SK-N-SH (cell line): ENCODE results near the gene C4A. TPM values are rescaled to one million over a fixed set of nuclear protein-coding genes. Genes with fewer than 3 reads are reported as not detected.

Source experiments
- CTCF ChIA-PET: fragments of 300-600, 350-600 bp; formaldehyde crosslinking; extraction: SDS; loops from one replicate; lab custom pipeline; 2021; lab: Yijun Ruan, JAX
- POLR2A ChIA-PET: fragments of 350-600 bp; sonication (Branson Sonifier 250); formaldehyde crosslinking; extraction: SDS; loops from one replicate; lab custom pipeline; 2020; ENCODE audit warnings: antibody characterized with exemption, inconsistent platforms; lab: Yijun Ruan, JAX
- DNase-seq: peaks from one replicate; pipeline ENCODE4 v3.0.0; 2012
- H2AFZ ChIP-seq: fragments of 200-600 bp; sonication (generic); 2 replicates; pipeline ENCODE4 v1.8.1; 2016; ENCODE audit warnings: antibody characterized with exemption, mild to moderate bottlenecking, low read depth
- H3F3A ChIP-seq: fragments of 200-600 bp; sonication (generic); replicated peaks from 2 replicates; pipeline ENCODE3; 2016; ENCODE audit warnings: antibody characterized with exemption, mild to moderate bottlenecking; ENCODE audit not compliant: insufficient read depth
- H3K27ac ChIP-seq, 2 experiments: fragments of 200-500 bp in 1 of 2; fragments of 200-600 bp in 1 of 2; sonication (Bioruptor generic) in 1 of 2; sonication (generic), shearing (Covaris generic) in 1 of 2; 2 replicates each; pipeline versions ENCODE4 v1.5.1 to v1.6.1; 2014 to 2016; ENCODE audit warnings: low read depth in 2 of 2, inconsistent platforms in 1 of 2, low read length in 1 of 2, mild to moderate bottlenecking in 1 of 2, mixed read lengths in 1 of 2
- H3K27me3 ChIP-seq: fragments of 200-600 bp; sonication (generic), shearing (Covaris generic); 2 replicates; pipeline ENCODE4 v1.6.1; 2016; ENCODE audit warnings: mixed run types; ENCODE audit not compliant: insufficient read depth
- H3K36me3 ChIP-seq, 2 experiments: fragments of 200-500 bp in 1 of 2; fragments of 200-600 bp in 1 of 2; sonication (Bioruptor generic) in 1 of 2; sonication (generic) in 1 of 2; replicated peaks in 1 of 2; 2 replicates each; pipeline versions ENCODE3 to v1.5.1; 2014 to 2016; ENCODE audit warnings: low read length in 1 of 2, mild to moderate bottlenecking in 1 of 2; ENCODE audit not compliant: insufficient read depth in 2 of 2, control insufficient read depth in 1 of 2
- H3K4me1 ChIP-seq, 2 experiments: fragments of 200-500 bp in 1 of 2; fragments of 200-600 bp in 1 of 2; sonication (Bioruptor generic) in 1 of 2; sonication (generic), shearing (Covaris generic) in 1 of 2; 2 replicates each; pipeline versions ENCODE4 v1.5.1 to v1.6.1; 2014 to 2016; ENCODE audit warnings: low read depth in 1 of 2, low read length in 1 of 2, mixed run types in 1 of 2; ENCODE audit not compliant: insufficient read depth in 2 of 2, control insufficient read depth in 1 of 2
- H3K4me2 ChIP-seq: fragments of 200-600 bp; sonication (generic), shearing (Covaris generic); 2 replicates; pipeline ENCODE4 v1.6.1; 2017; ENCODE audit warnings: mixed run types
- H3K4me3 ChIP-seq, 2 experiments: fragments of 200-500 bp in 1 of 2; fragments of 200-600 bp in 1 of 2; sonication (Bioruptor generic) in 1 of 2; sonication (generic), shearing (Covaris generic) in 1 of 2; 2 replicates each; pipeline versions ENCODE4 v1.5.1 to v1.8.1; 2014 to 2016; ENCODE audit warnings: low read depth in 2 of 2, inconsistent platforms in 1 of 2, low read length in 1 of 2, mild to moderate bottlenecking in 1 of 2, mixed read lengths in 1 of 2, moderate library complexity in 1 of 2
- H3K79me2 ChIP-seq: fragments of 200-600 bp; sonication (generic); 2 replicates; pipeline ENCODE4 v1.8.1; 2017; ENCODE audit warnings: mild to moderate bottlenecking; ENCODE audit not compliant: insufficient read depth
- H3K9ac ChIP-seq: fragments of 200-600 bp; sonication (generic); 2 replicates; pipeline ENCODE4 v1.6.1; 2017; ENCODE audit warnings: mixed run types
- H3K9me2 ChIP-seq: fragments of 200-600 bp; sonication (generic); 2 replicates; pipeline ENCODE4 v1.6.1; 2017; ENCODE audit warnings: mixed run types
- H3K9me3 ChIP-seq: fragments of 200-600 bp; sonication (generic); 2 replicates; pipeline ENCODE4 v1.6.1; 2017; ENCODE audit warnings: mixed run types, mild to moderate bottlenecking, moderate library complexity
- H4K20me1 ChIP-seq: fragments of 200-600 bp; sonication (generic); 2 replicates; pipeline ENCODE4 v1.6.1; 2017; ENCODE audit warnings: mild to moderate bottlenecking, mixed run types; ENCODE audit not compliant: insufficient read depth
- ELF1 ChIP-seq: IDR thresholded peaks from 2 replicates; pipeline ENCODE4 v1.4.0; 2012
- EP300 ChIP-seq, 2 experiments: IDR thresholded peaks; 2 replicates each; pipeline versions ENCODE4 v1.4.0 to v1.6.1; 2012; ENCODE audit warnings: borderline replicate concordance in 1 of 2, low read depth in 1 of 2, low read length in 1 of 2
- FOSL2 ChIP-seq: IDR thresholded peaks from 2 replicates; pipeline ENCODE4 v1.4.0; 2012; ENCODE audit warnings: low read depth, mild to moderate bottlenecking, moderate library complexity, borderline replicate concordance
- FOXJ3 ChIP-seq: sonication (generic); formaldehyde crosslinking; IDR thresholded peaks from 2 replicates; pipeline ENCODE4 v1.5.1; 2020; ENCODE audit warnings: mild to moderate bottlenecking, missing genetic modification reagents
- GABPA ChIP-seq: IDR thresholded peaks from 2 replicates; pipeline ENCODE4 v1.4.0; 2012; ENCODE audit warnings: low read depth, mild to moderate bottlenecking
- JUND ChIP-seq: IDR thresholded peaks from 2 replicates; pipeline ENCODE4 v1.4.0; 2012
- MEF2A ChIP-seq: IDR thresholded peaks from 2 replicates; pipeline ENCODE4 v1.4.0; 2012; ENCODE audit warnings: low read depth, borderline replicate concordance
- MXI1 ChIP-seq: IDR thresholded peaks from 2 replicates; pipeline ENCODE4 v1.6.1; 2012; ENCODE audit warnings: mild to moderate bottlenecking, low read depth, low read length, improper control_type of control experiment
- NFIC ChIP-seq: IDR thresholded peaks from 2 replicates; pipeline ENCODE4 v1.4.0; 2012; ENCODE audit warnings: borderline replicate concordance
- NRF1 ChIP-seq: IDR thresholded peaks from 2 replicates; pipeline ENCODE4 v1.6.1; 2012; ENCODE audit warnings: low read depth, mild to moderate bottlenecking, low read length
- PBX3 ChIP-seq: IDR thresholded peaks from 2 replicates; pipeline ENCODE4; 2012
- POLR2AphosphoS5 ChIP-seq: IDR thresholded peaks from 2 replicates; pipeline ENCODE4 v1.6.1; 2012; ENCODE audit warnings: low read depth, low read length
- RAD21 ChIP-seq: IDR thresholded peaks from 2 replicates; pipeline ENCODE4 v1.6.1; 2012; ENCODE audit warnings: mild to moderate bottlenecking, low read length
- RXRA ChIP-seq: IDR thresholded peaks from 2 replicates; pipeline ENCODE4 v1.4.0; 2012; ENCODE audit warnings: low read depth, mild to moderate bottlenecking, borderline replicate concordance
- TAF1 ChIP-seq: IDR thresholded peaks from 2 replicates; pipeline ENCODE4 v1.6.1; 2012; ENCODE audit warnings: low read depth, mild to moderate bottlenecking, low read length, moderate library complexity, borderline replicate concordance
- TCF12 ChIP-seq: IDR thresholded peaks from 2 replicates; pipeline ENCODE4 v1.4.0; 2012
- YY1 ChIP-seq: IDR thresholded peaks from 2 replicates; pipeline ENCODE4 v1.4.0; 2012; ENCODE audit warnings: low read depth, mild to moderate bottlenecking
- WGBS: methylation state at CpG from one replicate; pipeline ENCODE4 v1.1.6; 2017; ENCODE audit warnings: low lambda C conversion rate; 5-methylcytosine and 5-hydroxymethylcytosine counted together
- polyA plus RNA-seq, 3 experiments: library from polyadenylated mRNA; depleted of rRNA; stranded (reverse); fragments of >200 nt; gene quantifications; 2 replicates each; pipeline ENCODE4 v1.2.3, GENCODE V29; 2012
- TF ChIP-seq, protein P1 (sequence below): IDR thresholded peaks from 2 replicates; pipeline ENCODE4 v1.4.0; 2012; ENCODE audit warnings: low read depth, borderline replicate concordance
- TF ChIP-seq, protein P2 (sequence below): fragments of 200-600 bp; sonication (generic); IDR thresholded peaks from 2 replicates; pipeline ENCODE4 v1.6.1; 2017; ENCODE audit warnings: antibody characterized with exemption, mild to moderate bottlenecking, moderate library complexity

Gene C4A
- polyA plus RNA-seq, 1 of the 3 experiments (the other 2 are of a cell fraction), result 11.4 TPM

GRCh38 chr6:31935021-31935420 is 46.8 kb upstream of the C4A start (continued):
- TF ChIP-seq NFIC, result no peak
- no peak for TF ChIP-seq FOXJ3 (CRISPR knock-in tag)
- TF ChIP-seq, protein P1, sequence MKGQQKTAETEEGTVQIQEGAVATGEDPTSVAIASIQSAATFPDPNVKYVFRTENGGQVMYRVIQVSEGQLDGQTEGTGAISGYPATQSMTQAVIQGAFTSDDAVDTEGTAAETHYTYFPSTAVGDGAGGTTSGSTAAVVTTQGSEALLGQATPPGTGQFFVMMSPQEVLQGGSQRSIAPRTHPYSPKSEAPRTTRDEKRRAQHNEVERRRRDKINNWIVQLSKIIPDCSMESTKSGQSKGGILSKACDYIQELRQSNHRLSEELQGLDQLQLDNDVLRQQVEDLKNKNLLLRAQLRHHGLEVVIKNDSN, result no peak
- no peak for TF ChIP-seq EP300 (IDR thresholded peaks at IDR 0.05; ENCODE audit: borderline replicate concordance in 1 of 2, low read depth in 1 of 2, low read length in 1 of 2)
- no peak for TF ChIP-seq TCF12
- no peak for TF ChIP-seq TAF1

GRCh38 chr6:31935823-31936222 is 46.0 kb upstream of the C4A start:
- H3F3A ChIP-seq, result no peaks in the 10 kb centered on the region
- ChIA-PET POLR2A (no interaction called here), CTCF (interaction anchor here (0.8 to 1.4 kb wide), 2 partner anchors 16 to 48 kb away, joined by 3 to 6 read pairs; no protein-coding TSS in a partner anchor)
- no peak overlapping the region for H3K4me2 ChIP-seq
- no peak overlapping the region for H3K4me3 ChIP-seq
- H3K27me3 ChIP-seq, result no peaks in the 10 kb centered on the region; the same call in 1 of the 2 replicates
- H3K9me3 ChIP-seq, result no peaks in the 10 kb centered on the region
- no peaks in the 10 kb centered on the region for H3K9me2 ChIP-seq
- TF ChIP-seq MEF2A (no peak), JUND (no peak), RAD21 (no peak), PBX3 (no peak), NFIC (no peak), RXRA (no peak), POLR2AphosphoS5 (no peak), YY1 (no peak), FOSL2 (no peak), NRF1 (no peak), ELF1 (no peak), GABPA (no peak), MXI1 (no peak)
- TF ChIP-seq, protein P2, sequence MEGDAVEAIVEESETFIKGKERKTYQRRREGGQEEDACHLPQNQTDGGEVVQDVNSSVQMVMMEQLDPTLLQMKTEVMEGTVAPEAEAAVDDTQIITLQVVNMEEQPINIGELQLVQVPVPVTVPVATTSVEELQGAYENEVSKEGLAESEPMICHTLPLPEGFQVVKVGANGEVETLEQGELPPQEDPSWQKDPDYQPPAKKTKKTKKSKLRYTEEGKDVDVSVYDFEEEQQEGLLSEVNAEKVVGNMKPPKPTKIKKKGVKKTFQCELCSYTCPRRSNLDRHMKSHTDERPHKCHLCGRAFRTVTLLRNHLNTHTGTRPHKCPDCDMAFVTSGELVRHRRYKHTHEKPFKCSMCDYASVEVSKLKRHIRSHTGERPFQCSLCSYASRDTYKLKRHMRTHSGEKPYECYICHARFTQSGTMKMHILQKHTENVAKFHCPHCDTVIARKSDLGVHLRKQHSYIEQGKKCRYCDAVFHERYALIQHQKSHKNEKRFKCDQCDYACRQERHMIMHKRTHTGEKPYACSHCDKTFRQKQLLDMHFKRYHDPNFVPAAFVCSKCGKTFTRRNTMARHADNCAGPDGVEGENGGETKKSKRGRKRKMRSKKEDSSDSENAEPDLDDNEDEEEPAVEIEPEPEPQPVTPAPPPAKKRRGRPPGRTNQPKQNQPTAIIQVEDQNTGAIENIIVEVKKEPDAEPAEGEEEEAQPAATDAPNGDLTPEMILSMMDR, result no peak
- H4K20me1 ChIP-seq, result no peaks in the 10 kb centered on the region
- H3K79me2 ChIP-seq, result no peaks in the 10 kb centered on the region
- peaks cover 0 to 3% of the 10 kb centered on the region in 2 experiments; a peak in 1 of 4 replicates for H3K4me1 ChIP-seq
- H3K36me3 ChIP-seq, result no peaks in the 10 kb centered on the region
- H3K27ac ChIP-seq, result no peak overlapping the region
- H2AFZ ChIP-seq, result no peak overlapping the region
- no peak overlapping the region for H3K9ac ChIP-seq
- 48% methylated on average over 8 of the region's 9 CpGs for WGBS
- no peak for DNase-seq
